DOHH2 (cell line): ENCODE data around the gene STARD13.

Experiments
- EZH2phosphoT487 ChIP-seq: fragments of 200-600 bp; sonication (generic); IDR thresholded peaks from 2 replicates; pipeline ENCODE4 v1.6.1; 2017; ENCODE audit warnings: borderline replicate concordance, mild to moderate bottlenecking, antibody characterized with exemption, low read length, moderate library complexity, mixed read lengths
- TF ChIP-seq, protein P1 (sequence below): fragments of 200-600 bp; sonication (generic); IDR thresholded peaks from one replicate; pipeline ENCODE4 v1.5.1; 2014; ENCODE audit warnings: antibody characterized with exemption, mild to moderate bottlenecking, low read depth, low read length; ENCODE audit not compliant: poor library complexity, severe bottlenecking

DNA sequence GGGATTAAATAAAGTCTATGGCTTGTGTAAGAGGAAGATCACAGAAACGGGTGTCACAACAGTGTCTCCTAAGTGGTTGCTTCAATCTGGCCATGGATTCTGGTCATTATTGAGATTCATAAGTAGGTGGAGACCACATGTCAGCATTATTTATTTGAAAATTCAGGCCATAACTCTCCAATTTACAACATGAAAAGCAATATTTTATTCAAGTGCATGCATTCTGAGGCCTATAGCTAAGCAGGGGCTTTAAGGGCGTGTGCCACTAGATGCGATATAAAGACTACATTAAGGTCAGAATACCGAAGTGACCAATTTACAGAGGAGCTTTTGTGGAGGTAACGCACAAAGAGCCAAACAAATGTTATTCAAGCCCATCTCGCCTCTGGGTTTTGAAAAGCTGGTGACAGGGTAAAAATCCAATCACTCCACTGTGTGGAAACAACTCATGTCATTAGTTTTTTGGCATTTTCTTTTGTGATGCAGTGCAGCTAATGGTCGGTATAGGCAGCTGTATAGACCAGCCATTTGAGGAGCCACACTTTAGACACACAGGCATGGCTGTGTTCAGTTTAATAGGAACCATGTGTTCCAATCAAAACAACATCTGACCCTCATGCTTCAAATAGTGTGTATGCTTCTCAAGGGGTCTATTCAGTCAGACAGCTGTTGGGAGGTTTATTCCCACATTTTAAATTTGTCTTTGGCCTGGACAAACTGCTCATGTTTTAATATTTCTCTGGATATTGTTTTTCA is 145.6 kb downstream of the STARD13 start:
- TF ChIP-seq, protein P1, sequence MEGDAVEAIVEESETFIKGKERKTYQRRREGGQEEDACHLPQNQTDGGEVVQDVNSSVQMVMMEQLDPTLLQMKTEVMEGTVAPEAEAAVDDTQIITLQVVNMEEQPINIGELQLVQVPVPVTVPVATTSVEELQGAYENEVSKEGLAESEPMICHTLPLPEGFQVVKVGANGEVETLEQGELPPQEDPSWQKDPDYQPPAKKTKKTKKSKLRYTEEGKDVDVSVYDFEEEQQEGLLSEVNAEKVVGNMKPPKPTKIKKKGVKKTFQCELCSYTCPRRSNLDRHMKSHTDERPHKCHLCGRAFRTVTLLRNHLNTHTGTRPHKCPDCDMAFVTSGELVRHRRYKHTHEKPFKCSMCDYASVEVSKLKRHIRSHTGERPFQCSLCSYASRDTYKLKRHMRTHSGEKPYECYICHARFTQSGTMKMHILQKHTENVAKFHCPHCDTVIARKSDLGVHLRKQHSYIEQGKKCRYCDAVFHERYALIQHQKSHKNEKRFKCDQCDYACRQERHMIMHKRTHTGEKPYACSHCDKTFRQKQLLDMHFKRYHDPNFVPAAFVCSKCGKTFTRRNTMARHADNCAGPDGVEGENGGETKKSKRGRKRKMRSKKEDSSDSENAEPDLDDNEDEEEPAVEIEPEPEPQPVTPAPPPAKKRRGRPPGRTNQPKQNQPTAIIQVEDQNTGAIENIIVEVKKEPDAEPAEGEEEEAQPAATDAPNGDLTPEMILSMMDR: no peak
- no peak for TF ChIP-seq EZH2phosphoT487
